Uterine smooth muscle cell (primary cell): ENCODE data around the gene IDH2. TPM values are rescaled to one million over a fixed set of nuclear protein-coding genes. Genes with fewer than 3 reads are reported as not detected.

Source experiments
- total RNA-seq: library from RNA; depleted of rRNA; stranded (reverse); fragments of >200 nt; gene quantifications from 2 replicates; pipeline ENCODE4 v1.2.3, GENCODE V29; 2014

The IDH2 gene
- 52.7 and 54.5 TPM in 2 replicates for total RNA-seq

GRCh38 chr15:90101969-90102890, at the start of gene IDH2:
Gene IDH2 (minus strand): TSS chr15:90102468. CDS start chr15:90102390, 78 bp downstream.

Other genes with a start within 250 kb of the IDH2 start
- gene AP3S2, start 208.5 kb downstream of the IDH2 start, total RNA-seq = 61.2 and 73.4 TPM in 2 replicates
- gene ARPIN, start 189.5 kb downstream of the IDH2 start, total RNA-seq = 12.2 and 13.5 TPM in 2 replicates
- gene ZNF710, start 101.1 kb downstream of the IDH2 start, total RNA-seq = 7.7 and 11.5 TPM in 2 replicates
- 11.8 and 16.2 TPM in 2 replicates for gene SEMA4B, start 98.9 kb upstream of the IDH2 start, total RNA-seq
- 27.1 and 31.9 TPM in 2 replicates for gene CIB1, start 131.5 kb upstream of the IDH2 start, total RNA-seq
- 3.0 and 11.0 TPM in 2 replicates for gene GDPGP1, start 131.7 kb upstream of the IDH2 start, total RNA-seq
- 0.12 TPM in 1 of 2 replicates, not detected in the other for gene TTLL13, start 147.1 kb upstream of the IDH2 start, total RNA-seq
- gene NGRN, start 163.2 kb upstream of the IDH2 start, total RNA-seq = 71.2 and 76.0 TPM in 2 replicates
- 1.1 and 2.5 TPM in 2 replicates for gene ZNF774, start 249.8 kb upstream of the IDH2 start, total RNA-seq